CD4-positive, alpha-beta T cell (primary cell): ENCODE results near the gene MUC2. TPM values are rescaled to one million over a fixed set of nuclear protein-coding genes. Genes with fewer than 3 reads are reported as not detected.

ENCODE experiments used
- ATAC-seq: fragments of 200-7000 bp; cut with Tn5 transposase; one replicate; pipeline ENCODE4 v1.10.0; 2022; ENCODE audit warnings: mild to moderate bottlenecking; ENCODE audit not compliant: poor library complexity
- CTCF ChIA-PET: fragments of 350-600 bp; sonication (Branson Sonifier 250); formaldehyde crosslinking; loops from one replicate; lab custom pipeline; 2021; ENCODE audit warnings: antibody characterized with exemption, inconsistent platforms; lab: Charles Lee
- POLR2A ChIA-PET: fragments of 350-600 bp; sonication (Branson Sonifier 250); formaldehyde crosslinking; loops from one replicate; lab custom pipeline; 2021; ENCODE audit warnings: antibody characterized with exemption, inconsistent platforms; lab: Charles Lee
- DNase-seq, 14 experiments: peaks; one replicate each; pipeline ENCODE4 v3.0.0-alpha.2; 2013 to 2020; ENCODE audit warnings: mixed read lengths in 2 of 14
- H3K27ac ChIP-seq, 2 donors: one replicate each; pipeline versions ENCODE4 v1.5.1 to v1.7.0; 2013; ENCODE audit warnings: low read length in 2 of 2, low read depth in 1 of 2, mild to moderate bottlenecking in 1 of 2
- H3K27me3 ChIP-seq, 2 experiments: 1 replicate in 1 of 2; 2 replicates in 1 of 2; pipeline versions ENCODE4 v1.6.1 to v1.7.0; 2013; ENCODE audit warnings: low read length in 2 of 2, control low read depth in 1 of 2, mild to moderate bottlenecking in 1 of 2, moderate library complexity in 1 of 2; ENCODE audit not compliant: insufficient read depth in 2 of 2, control insufficient read depth in 1 of 2
- H3K36me3 ChIP-seq: one replicate; pipeline ENCODE4 v1.6.1; 2013; ENCODE audit warnings: low read length, control low read depth; ENCODE audit not compliant: insufficient read depth
- H3K4me1 ChIP-seq: one replicate; pipeline ENCODE4 v1.6.1; 2013; ENCODE audit warnings: low read length, control low read depth; ENCODE audit not compliant: insufficient read depth
- H3K4me3 ChIP-seq: one replicate; pipeline ENCODE4 v1.5.1; 2013; ENCODE audit warnings: mild to moderate bottlenecking, low read length, moderate library complexity
- H3K9me3 ChIP-seq, 2 experiments: 1 replicate in 1 of 2; 2 replicates in 1 of 2; pipeline versions ENCODE4 v1.6.1 to v1.7.0; 2013; ENCODE audit warnings: low read length in 2 of 2, mild to moderate bottlenecking in 2 of 2, control low read depth in 1 of 2, moderate library complexity in 1 of 2; ENCODE audit not compliant: control insufficient read depth in 1 of 2, insufficient read depth in 1 of 2
- H3K27ac Mint-ChIP-seq: one replicate; pipeline ENCODE4 v1.8.0; 2020; ENCODE audit warnings: mixed read lengths
- H3K27me3 Mint-ChIP-seq: one replicate; pipeline ENCODE4 v1.8.0; 2021; ENCODE audit warnings: mixed read lengths
- H3K36me3 Mint-ChIP-seq: one replicate; pipeline ENCODE4 v1.8.0; 2021; ENCODE audit warnings: low read depth, mixed read lengths
- H3K4me1 Mint-ChIP-seq: one replicate; pipeline ENCODE4 v1.8.0; 2021; ENCODE audit warnings: low read depth, mixed read lengths
- H3K4me3 Mint-ChIP-seq: one replicate; pipeline ENCODE4 v1.8.0; 2020; ENCODE audit warnings: mild to moderate bottlenecking, mixed read lengths
- H3K9me3 Mint-ChIP-seq: one replicate; pipeline ENCODE4 v1.8.0; 2020; ENCODE audit warnings: mixed read lengths
- intact Hi-C, 2 experiments: fragments of 100-400 bp; cut with DNase I in 1 of 2; cut with micrococcal nuclease in 1 of 2; formaldehyde crosslinking; loops; one replicate each; pipeline versions ENCODE4 v1.15.1 to v1.9.0; 2023 to 2025; cut with DNase I, micrococcal nuclease
- total RNA-seq, 174 experiments: library from RNA in 2 of 174; stranded (reverse) in 2 of 174; gene quantifications; one replicate each; pipeline ENCODE4 v1.2.3 and lab custom pipeline; 2021 to 2026
- TF ChIP-seq, protein P1 (sequence below): fragments of 200-600 bp; IDR thresholded peaks from one replicate; pipeline ENCODE4 v1.8.0; 2022; ENCODE audit warnings: antibody characterized with exemption, mild to moderate bottlenecking

Gene MUC2
- total RNA-seq, 2 experiments from 2014 or later: not detected

GRCh38 chr11:1030086-1030485 lies 44.6 kb upstream of the MUC2 start:
- CTCF ChIA-PET: no interaction called here
- no peak overlapping the region for H3K27ac ChIP-seq
- ATAC-seq (no peak), DNase-seq (no peak)
- H3K36me3 Mint-ChIP-seq: no peaks in the 10 kb centered on the region
- no peaks in the 10 kb centered on the region for H3K27me3 ChIP-seq
- H3K27me3 Mint-ChIP-seq: no peaks in the 10 kb centered on the region
- H3K4me1 ChIP-seq: no peaks in the 10 kb centered on the region
- no peaks in the 10 kb centered on the region for H3K9me3 Mint-ChIP-seq
- intact Hi-C loops: no loop called here
- TF ChIP-seq, protein P1, sequence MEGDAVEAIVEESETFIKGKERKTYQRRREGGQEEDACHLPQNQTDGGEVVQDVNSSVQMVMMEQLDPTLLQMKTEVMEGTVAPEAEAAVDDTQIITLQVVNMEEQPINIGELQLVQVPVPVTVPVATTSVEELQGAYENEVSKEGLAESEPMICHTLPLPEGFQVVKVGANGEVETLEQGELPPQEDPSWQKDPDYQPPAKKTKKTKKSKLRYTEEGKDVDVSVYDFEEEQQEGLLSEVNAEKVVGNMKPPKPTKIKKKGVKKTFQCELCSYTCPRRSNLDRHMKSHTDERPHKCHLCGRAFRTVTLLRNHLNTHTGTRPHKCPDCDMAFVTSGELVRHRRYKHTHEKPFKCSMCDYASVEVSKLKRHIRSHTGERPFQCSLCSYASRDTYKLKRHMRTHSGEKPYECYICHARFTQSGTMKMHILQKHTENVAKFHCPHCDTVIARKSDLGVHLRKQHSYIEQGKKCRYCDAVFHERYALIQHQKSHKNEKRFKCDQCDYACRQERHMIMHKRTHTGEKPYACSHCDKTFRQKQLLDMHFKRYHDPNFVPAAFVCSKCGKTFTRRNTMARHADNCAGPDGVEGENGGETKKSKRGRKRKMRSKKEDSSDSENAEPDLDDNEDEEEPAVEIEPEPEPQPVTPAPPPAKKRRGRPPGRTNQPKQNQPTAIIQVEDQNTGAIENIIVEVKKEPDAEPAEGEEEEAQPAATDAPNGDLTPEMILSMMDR: no peak
- POLR2A ChIA-PET: no interaction called here
- no peak overlapping the region for H3K4me3 Mint-ChIP-seq
- no peaks in the 10 kb centered on the region for H3K36me3 ChIP-seq
- H3K9me3 ChIP-seq: no peaks in the 10 kb centered on the region
- H3K4me1 Mint-ChIP-seq: no peaks in the 10 kb centered on the region
- no peak overlapping the region for H3K4me3 ChIP-seq
- H3K27ac Mint-ChIP-seq: no peak overlapping the region

DNA sequence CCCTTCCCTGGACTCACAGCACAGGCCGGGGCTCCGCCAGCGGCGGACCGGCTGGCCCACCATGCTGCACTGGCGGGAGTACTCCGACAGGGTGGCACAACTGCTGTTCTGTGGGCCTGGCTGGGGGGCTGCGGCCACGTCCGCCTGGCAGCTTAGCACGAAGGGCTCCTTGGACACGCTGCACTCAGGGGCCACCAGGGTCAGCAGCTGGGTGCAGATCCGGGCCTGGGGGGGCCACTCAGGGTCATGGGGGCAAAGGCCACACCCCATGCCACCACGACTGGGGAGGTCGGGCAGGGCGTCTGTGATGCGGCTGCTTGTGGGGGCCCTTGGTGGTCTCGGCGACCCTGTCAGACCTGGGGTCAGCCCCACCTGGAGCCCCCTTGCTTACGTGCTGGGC lies 44.1 kb upstream of the MUC2 start:
- DNase-seq (no peak), ATAC-seq (no peak)
- no peak overlapping the region for H3K27ac Mint-ChIP-seq
- H3K27me3 Mint-ChIP-seq: no peaks in the 10 kb centered on the region
- H3K4me1 ChIP-seq: no peaks in the 10 kb centered on the region
- H3K4me1 Mint-ChIP-seq: no peaks in the 10 kb centered on the region
- no peak overlapping the region for H3K4me3 ChIP-seq
- H3K27me3 ChIP-seq: no peaks in the 10 kb centered on the region
- intact Hi-C loops: no loop called here
- H3K36me3 Mint-ChIP-seq: no peaks in the 10 kb centered on the region
- no peaks in the 10 kb centered on the region for H3K36me3 ChIP-seq
- no peaks in the 10 kb centered on the region for H3K9me3 ChIP-seq
- ChIA-PET CTCF (no interaction called here), POLR2A (no interaction called here)
- TF ChIP-seq, protein P1: no peak
- H3K27ac ChIP-seq: no peak overlapping the region
- H3K4me3 Mint-ChIP-seq: no peak overlapping the region
- no peaks in the 10 kb centered on the region for H3K9me3 Mint-ChIP-seq

- no peak overlapping the region for H3K27ac ChIP-seq
- Mint-ChIP-seq H3K27ac (no peak overlapping the region), H3K36me3 (no peaks in the 10 kb centered on the region), H3K4me3 (no peak overlapping the region), H3K9me3 (no peaks in the 10 kb centered on the region), H3K4me1 (no peaks in the 10 kb centered on the region), H3K27me3 (no peaks in the 10 kb centered on the region)
- no peak overlapping the region for H3K4me3 ChIP-seq
- ChIA-PET POLR2A (no interaction called here), CTCF (no interaction called here)
- DNase-seq: no peak
- H3K9me3 ChIP-seq: no peaks in the 10 kb centered on the region
- no peak for ATAC-seq
- no peaks in the 10 kb centered on the region for H3K36me3 ChIP-seq
- no peaks in the 10 kb centered on the region for H3K4me1 ChIP-seq
- intact Hi-C loops: no loop called here
- TF ChIP-seq, protein P1: no peak
- H3K27me3 ChIP-seq: no peaks in the 10 kb centered on the region
Observed at GRCh38 chr11:1031121-1031899, 43.4 kb upstream of the MUC2 start.
